Coronary artery (tissue), 2 donors: Measurements from ENCODE around the gene SDS.

Experiments
- DNase-seq: peaks from one replicate; pipeline ENCODE4 v3.0.0-alpha.2; 2017; ENCODE audit warnings: low spot score
- H3K27ac ChIP-seq, 2 donors: fragments of 200-600 bp; sonication (generic); one replicate each; pipeline ENCODE4 v1.5.1; 2016 to 2019
- H3K4me3 ChIP-seq: fragments of 200-600 bp; sonication (generic); 2 replicates; pipeline ENCODE4 v1.5.1; 2016; ENCODE audit warnings: mild to moderate bottlenecking, moderate library complexity
- CTCF ChIP-seq: fragments of 200-600 bp; sonication (generic); IDR thresholded peaks from one replicate; pipeline ENCODE4 v1.5.1; 2019; ENCODE audit warnings: antibody characterized with exemption

Gene SDS

GRCh38 chr12:113445544-113446171 lies 42.0 kb upstream of the SDS start:
- Histone ChIP-seq H3K4me3 (no peak overlapping the region), H3K27ac (no peak overlapping the region)
- TF ChIP-seq CTCF = no peak
- DNase-seq = no peak

- no peak for TF ChIP-seq CTCF
- no peak overlapping the region for H3K4me3 ChIP-seq
- no peak for DNase-seq
- no peak overlapping the region for H3K27ac ChIP-seq
These were observed 39.4 kb upstream of the SDS start for GRCh38 chr12:113443030-113443539.

- TF ChIP-seq CTCF = no peak
- Histone ChIP-seq H3K4me3 (no peak overlapping the region), H3K27ac (no peak overlapping the region)
- no peak for DNase-seq
These were observed 37.5 kb upstream of the SDS start for GRCh38 chr12:113440947-113441782.

DNA sequence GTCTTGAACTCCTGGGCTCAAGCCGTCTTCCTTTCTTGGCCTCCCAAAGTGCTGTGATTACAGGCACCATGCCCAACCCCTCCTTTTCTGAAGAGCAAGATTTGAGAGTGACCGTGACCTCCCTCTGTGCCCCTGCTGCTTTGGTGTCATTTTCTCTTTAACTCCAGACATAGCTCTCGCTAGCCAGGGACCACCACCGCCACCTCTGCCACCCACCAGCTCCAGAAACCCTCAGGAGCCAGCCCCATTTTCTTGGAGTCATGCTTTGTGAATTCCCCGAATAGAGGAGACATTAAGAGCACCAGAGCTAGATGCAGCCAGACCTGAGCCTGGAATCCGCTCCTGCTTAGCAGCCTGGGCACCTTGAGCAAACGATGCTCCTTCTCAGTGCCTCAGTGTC lies 36.6 kb upstream of the SDS start:
- no peak overlapping the region for H3K4me3 ChIP-seq
- H3K27ac ChIP-seq = no peak overlapping the region
- TF ChIP-seq CTCF = no peak
- no peak for DNase-seq

GRCh38 chr12:113439606-113440030 lies 35.9 kb upstream of the SDS start:
- Histone ChIP-seq H3K27ac (no peak overlapping the region), H3K4me3 (no peak overlapping the region)
- DNase-seq = no peak
- TF ChIP-seq CTCF = no peak

GRCh38 chr12:113439301-113439597 lies 35.6 kb upstream of the SDS start:
- Histone ChIP-seq H3K4me3 (no peak overlapping the region), H3K27ac (no peak overlapping the region)
- no peak for TF ChIP-seq CTCF
- no peak for DNase-seq
